ENCODE results near the gene FGD3.

- no peak for TF ChIP-seq POLR2AphosphoS5 (IDR thresholded peaks at IDR 0.05; ENCODE audit: borderline replicate concordance, low read depth, low read length)
- TF ChIP-seq FOXP2 (optimal IDR thresholded peaks at IDR 0.05; ENCODE audit: control extremely low read depth, extremely low read length, insufficient read depth) = no peak
Observed at GRCh38 chr9:92944921-92945320, 2.4 kb upstream of the FGD3 start.
